SK-N-SH treated with all-trans-retinoic acid at 6 μM for 48 hours (cell line): ENCODE data around the gene DPP6.

Source experiments
- ARNTL ChIP-seq: fragments of 450-650 bp; formaldehyde crosslinking; IDR thresholded peaks from 2 replicates; pipeline ENCODE4 v1.5.0; 2020; ENCODE audit warnings: low read depth, mild to moderate bottlenecking, moderate library complexity, borderline replicate concordance
- CSDC2 ChIP-seq: fragments of 250-450 bp; sonication (Bioruptor Pico); IDR thresholded peaks from 2 replicates; pipeline ENCODE4 v1.5.0; 2020; ENCODE audit warnings: mild to moderate bottlenecking, moderate library complexity
- CSRNP3 ChIP-seq: fragments of 250-450 bp; sonication (Bioruptor Pico); IDR thresholded peaks from 2 replicates; pipeline ENCODE4 v1.5.1; 2021; ENCODE audit warnings: mild to moderate bottlenecking, moderate library complexity
- ESRRG ChIP-seq: fragments of 250-450 bp; sonication (Bioruptor Pico); IDR thresholded peaks from 2 replicates; pipeline ENCODE4 v1.6.1; 2021; ENCODE audit warnings: mild to moderate bottlenecking
- GLIS3 ChIP-seq: fragments of 250-450 bp; sonication (Bioruptor Pico); IDR thresholded peaks from 2 replicates; pipeline ENCODE4 v1.5.0; 2020; ENCODE audit warnings: mild to moderate bottlenecking, moderate library complexity
- PATZ1 ChIP-seq: fragments of 250-450 bp; sonication (Bioruptor Pico); IDR thresholded peaks from 2 replicates; pipeline ENCODE4 v1.8.0; 2020; ENCODE audit warnings: mild to moderate bottlenecking, moderate library complexity, borderline replicate concordance
- ZNF8 ChIP-seq: fragments of 450-650 bp; formaldehyde crosslinking; IDR thresholded peaks from 2 replicates; pipeline ENCODE4 v1.5.0; 2020; ENCODE audit warnings: mild to moderate bottlenecking, moderate library complexity

- TF ChIP-seq ZNF8 (CRISPR knock-in tag) (no peak), ARNTL (CRISPR knock-in tag) (no peak), ESRRG (CRISPR knock-in tag) (no peak), GLIS3 (CRISPR knock-in tag) (no peak), PATZ1 (no peak), CSDC2 (CRISPR knock-in tag) (no peak), CSRNP3 (CRISPR knock-in tag) (no peak)
Observed at GRCh38 chr7:154791611-154792010, 739.4 kb downstream of the DPP6 start.
